Activated T-cell treated with anti-CD3 and anti-CD28 coated beads, Interleukin-2, amount 50 U/mL, for 24 hours (primary cell): ENCODE data around the gene LCN15.

Experiments
- DNase-seq: peaks from one replicate; pipeline ENCODE4 v3.0.0-alpha.2; 2020
- H3K27ac Mint-ChIP-seq: 2 replicates; pipeline ENCODE4 v1.8.0; 2020; ENCODE audit warnings: mild to moderate bottlenecking, mixed read lengths
- H3K27me3 Mint-ChIP-seq: 2 replicates; pipeline ENCODE4 v1.8.0; 2020; ENCODE audit warnings: mixed read lengths
- H3K36me3 Mint-ChIP-seq: 2 replicates; pipeline ENCODE4 v1.8.0; 2020; ENCODE audit warnings: low read depth, mixed read lengths
- H3K4me1 Mint-ChIP-seq: 2 replicates; pipeline ENCODE4 v1.8.0; 2020; ENCODE audit warnings: low read depth, mixed read lengths
- H3K4me3 Mint-ChIP-seq: 2 replicates; pipeline ENCODE4 v1.8.0; 2020; ENCODE audit warnings: mild to moderate bottlenecking, moderate library complexity, mixed read lengths
- H3K9me3 Mint-ChIP-seq: 2 replicates; pipeline ENCODE4 v1.8.0; 2020; ENCODE audit warnings: mixed read lengths

Gene LCN15

GRCh38 chr9:136735812-136736480 lies 28.4 kb downstream of the LCN15 start:
- H3K36me3 Mint-ChIP-seq, result no peaks in the 10 kb centered on the region
- H3K27me3 Mint-ChIP-seq, result no peaks in the 10 kb centered on the region
- DNase-seq, result no peak
- H3K27ac Mint-ChIP-seq, result no peak overlapping the region
- H3K4me3 Mint-ChIP-seq, result no peak overlapping the region
- peaks cover 14% of the 10 kb centered on the region for H3K4me1 Mint-ChIP-seq
- H3K9me3 Mint-ChIP-seq, result no peaks in the 10 kb centered on the region

- H3K4me1 Mint-ChIP-seq, result peaks cover 12% of the 10 kb centered on the region
- no peaks in the 10 kb centered on the region for H3K36me3 Mint-ChIP-seq
- no peak overlapping the region for H3K27ac Mint-ChIP-seq
- no peak for DNase-seq
- H3K27me3 Mint-ChIP-seq, result no peaks in the 10 kb centered on the region
- H3K4me3 Mint-ChIP-seq, result no peak overlapping the region
- H3K9me3 Mint-ChIP-seq, result no peaks in the 10 kb centered on the region
Measured at GRCh38 chr9:136734837-136735496, 29.4 kb downstream of the LCN15 start.

DNA sequence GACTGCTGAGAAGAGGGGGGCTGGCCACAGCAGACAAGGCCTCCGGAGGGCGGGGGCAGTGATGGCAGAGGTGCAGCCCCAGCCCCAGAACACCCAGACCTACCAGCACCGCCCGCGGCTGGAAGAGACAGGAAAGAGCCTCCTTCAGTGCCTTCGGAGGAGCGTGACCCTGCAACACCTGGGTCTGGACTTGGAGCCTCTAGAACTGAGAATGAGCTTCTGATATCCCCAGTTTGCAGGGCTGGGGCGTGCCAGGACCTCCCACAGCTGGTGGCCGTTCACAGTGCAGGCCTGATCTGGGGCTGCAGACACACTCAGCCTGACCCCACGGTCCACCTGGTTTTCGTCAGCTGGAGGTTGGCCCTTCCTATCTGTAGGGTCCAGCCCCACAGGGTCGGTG lies 30.7 kb downstream of the LCN15 start:
- no peaks in the 10 kb centered on the region for H3K27me3 Mint-ChIP-seq
- peaks cover 19% of the 10 kb centered on the region for H3K4me1 Mint-ChIP-seq
- no peak overlapping the region for H3K4me3 Mint-ChIP-seq
- DNase-seq, result no peak
- H3K27ac Mint-ChIP-seq, result no peak overlapping the region
- no peaks in the 10 kb centered on the region for H3K9me3 Mint-ChIP-seq
- H3K36me3 Mint-ChIP-seq, result no peaks in the 10 kb centered on the region

GRCh38 chr9:136732444-136733178 lies 31.7 kb downstream of the LCN15 start:
- Mint-ChIP-seq H3K27me3 (no peaks in the 10 kb centered on the region), H3K27ac (no peak overlapping the region), H3K4me1 (peaks cover 19% of the 10 kb centered on the region)

GRCh38 chr9:136729926-136730325 lies 34.4 kb downstream of the LCN15 start:
- H3K4me3 Mint-ChIP-seq, result peak overlapping the region; percentile 71
- no peaks in the 10 kb centered on the region for H3K9me3 Mint-ChIP-seq
- H3K4me1 Mint-ChIP-seq, result peaks cover 37% of the 10 kb centered on the region
- H3K27me3 Mint-ChIP-seq, result no peaks in the 10 kb centered on the region
- H3K27ac Mint-ChIP-seq, result no peak overlapping the region
- H3K36me3 Mint-ChIP-seq, result peaks cover 28% of the 10 kb centered on the region
- no peak for DNase-seq

More at GRCh38 chr9:136732444-136733178, 31.7 kb downstream of the LCN15 start:
- Mint-ChIP-seq H3K9me3 (no peaks in the 10 kb centered on the region), H3K4me3 (no peak overlapping the region), H3K36me3 (peaks cover 1% of the 10 kb centered on the region)
- DNase-seq, result no peak

DNA sequence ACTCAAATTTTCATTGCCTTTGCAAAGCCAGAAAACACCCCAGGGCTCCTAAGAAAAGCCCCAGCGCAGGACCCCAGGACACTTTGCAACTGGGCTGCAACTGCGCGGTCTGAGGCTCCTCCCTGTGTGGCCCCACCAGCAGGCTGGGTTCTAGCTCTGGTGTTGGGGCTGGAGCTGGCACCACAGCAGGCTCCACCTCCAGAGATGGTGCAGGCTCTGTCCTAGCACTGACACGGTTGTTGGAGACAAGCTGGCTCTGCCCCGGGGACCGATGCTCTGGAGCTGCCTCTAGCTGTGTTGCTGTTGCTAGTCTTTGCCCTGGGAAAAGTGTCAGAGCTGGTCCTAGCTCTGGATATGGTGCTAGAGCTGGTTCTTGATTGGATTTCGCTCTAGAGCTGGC lies 35.2 kb downstream of the LCN15 start:
- no peak overlapping the region for H3K27ac Mint-ChIP-seq
- H3K9me3 Mint-ChIP-seq, result no peaks in the 10 kb centered on the region
- H3K4me1 Mint-ChIP-seq, result peaks cover 42% of the 10 kb centered on the region
- peaks cover 36% of the 10 kb centered on the region for H3K36me3 Mint-ChIP-seq
- DNase-seq, result no peak
- peak overlapping the region; percentile 71 for H3K4me3 Mint-ChIP-seq
- H3K27me3 Mint-ChIP-seq, result no peaks in the 10 kb centered on the region

DNA sequence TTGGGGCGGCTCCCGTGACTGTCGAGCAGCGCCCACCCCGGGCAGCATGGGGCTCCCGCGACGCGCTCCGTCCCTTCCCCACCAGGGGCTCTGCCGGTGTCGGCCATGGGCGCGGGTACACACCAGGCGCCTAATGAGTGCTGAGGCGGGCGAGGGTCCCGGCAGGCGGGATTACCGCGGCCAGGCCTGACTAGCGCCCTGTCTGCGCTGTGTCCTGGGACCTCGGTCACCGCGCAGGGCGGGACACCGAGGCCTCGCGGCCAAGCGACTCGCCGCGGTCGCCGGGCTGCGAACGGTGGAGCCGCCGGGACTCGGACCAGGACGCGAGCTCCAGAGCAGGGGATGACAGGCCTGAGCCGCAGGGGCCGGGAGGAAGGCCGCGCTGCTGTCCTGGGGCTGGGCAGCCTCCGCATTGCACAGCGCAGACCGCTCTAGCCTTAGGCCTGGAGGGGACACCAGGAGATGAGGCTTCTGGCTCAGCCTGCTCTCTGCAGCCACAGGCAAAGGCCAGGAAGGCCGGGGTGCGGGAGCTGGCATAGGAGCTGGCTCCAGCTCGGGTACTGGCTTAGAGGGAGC lies 35.7 kb downstream of the LCN15 start:
- peak; percentile 66 for DNase-seq
- peak overlapping the region; percentile 71 for H3K4me3 Mint-ChIP-seq
- H3K4me1 Mint-ChIP-seq, result peaks cover 47% of the 10 kb centered on the region
- H3K9me3 Mint-ChIP-seq, result no peaks in the 10 kb centered on the region
- no peak overlapping the region for H3K27ac Mint-ChIP-seq
- no peaks in the 10 kb centered on the region for H3K27me3 Mint-ChIP-seq
- H3K36me3 Mint-ChIP-seq, result peaks cover 41% of the 10 kb centered on the region

GRCh38 chr9:136728080-136728547 lies 36.2 kb downstream of the LCN15 start:
- H3K4me1 Mint-ChIP-seq, result peaks cover 49% of the 10 kb centered on the region
- no peaks in the 10 kb centered on the region for H3K27me3 Mint-ChIP-seq
- peak overlapping the region; percentile 98 for H3K4me3 Mint-ChIP-seq
- H3K36me3 Mint-ChIP-seq, result peaks cover 46% of the 10 kb centered on the region
- peak overlapping the region; percentile 99 for H3K27ac Mint-ChIP-seq
- no peaks in the 10 kb centered on the region for H3K9me3 Mint-ChIP-seq
- peak; percentile 98 for DNase-seq

DNA sequence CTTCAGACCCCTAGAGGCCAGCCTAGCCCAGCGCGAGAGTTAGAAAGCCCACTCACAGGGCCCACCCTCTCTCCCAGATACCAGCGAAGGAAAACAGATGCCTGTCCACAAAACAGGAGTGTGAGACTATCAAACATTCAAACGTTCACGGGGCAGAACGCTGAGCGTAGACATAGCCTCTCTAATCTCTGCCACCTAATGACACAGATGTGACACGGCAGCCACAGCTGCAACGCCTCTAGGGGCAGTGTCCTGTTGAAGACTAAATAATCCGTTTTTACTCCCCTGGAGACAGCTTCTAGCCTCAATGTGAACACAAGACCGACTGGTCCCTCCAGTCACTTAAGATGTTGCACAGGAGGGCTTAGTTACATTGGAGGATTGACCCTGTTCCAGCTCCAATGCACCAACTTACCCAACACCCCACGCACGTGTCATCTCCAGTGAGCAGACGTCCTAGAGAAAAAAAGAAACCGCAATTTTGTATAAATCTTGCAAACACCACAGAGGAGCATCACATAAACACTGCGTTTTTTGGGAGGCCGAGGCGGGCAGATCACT lies 37.6 kb downstream of the LCN15 start:
- no peaks in the 10 kb centered on the region for H3K9me3 Mint-ChIP-seq
- H3K36me3 Mint-ChIP-seq, result peaks cover 55% of the 10 kb centered on the region
- DNase-seq, result no peak
- H3K27me3 Mint-ChIP-seq, result no peaks in the 10 kb centered on the region
- peak overlapping the region; percentile 99 for H3K27ac Mint-ChIP-seq
- peak overlapping the region; percentile 98 for H3K4me3 Mint-ChIP-seq
- H3K4me1 Mint-ChIP-seq, result peaks cover 40% of the 10 kb centered on the region

DNA sequence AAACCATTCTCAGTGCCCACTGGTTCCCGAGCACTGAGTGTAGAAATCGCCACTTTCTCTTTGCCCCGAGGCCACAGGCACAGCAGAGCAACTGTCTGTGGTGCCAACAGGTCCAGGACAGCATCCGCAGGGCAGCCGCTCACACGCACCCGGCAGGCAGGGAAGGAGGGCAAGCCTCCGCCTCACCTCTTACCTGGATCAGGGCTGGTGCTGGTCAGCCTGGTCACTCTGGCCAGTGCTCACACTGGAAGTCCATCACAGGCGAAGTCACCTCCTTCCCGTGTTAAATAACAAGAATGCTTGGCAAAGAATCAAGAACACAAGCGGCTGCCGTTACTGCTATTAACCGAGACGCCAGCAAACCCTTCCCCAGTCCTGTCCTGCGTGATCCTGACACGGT lies 38.2 kb downstream of the LCN15 start:
- H3K4me3 Mint-ChIP-seq, result peak overlapping the region; percentile 98
- no peaks in the 10 kb centered on the region for H3K27me3 Mint-ChIP-seq
- H3K9me3 Mint-ChIP-seq, result no peaks in the 10 kb centered on the region
- peaks cover 59% of the 10 kb centered on the region for H3K36me3 Mint-ChIP-seq
- peaks cover 37% of the 10 kb centered on the region for H3K4me1 Mint-ChIP-seq
- DNase-seq, result no peak
- H3K27ac Mint-ChIP-seq, result peak overlapping the region; percentile 99

DNA sequence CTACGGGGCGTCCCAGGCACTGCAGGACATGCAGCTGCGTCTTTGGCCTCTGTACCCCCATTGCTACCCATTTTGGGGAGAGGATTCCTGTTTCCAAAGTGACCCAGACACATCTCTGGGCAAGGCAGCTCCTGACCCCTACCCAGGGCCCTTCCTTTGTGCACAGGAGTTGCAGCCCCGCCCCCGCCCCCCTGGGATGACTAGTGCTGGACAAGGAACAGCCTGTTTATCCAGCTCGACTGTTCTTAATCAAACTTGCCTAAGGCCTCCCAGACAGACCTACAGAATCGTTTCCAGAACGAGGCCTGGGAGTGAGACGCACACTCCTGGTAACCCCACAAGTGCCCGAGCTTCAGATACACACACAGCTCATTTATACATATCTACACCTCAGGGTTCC lies 38.7 kb downstream of the LCN15 start:
- Mint-ChIP-seq H3K27ac (peak overlapping the region; percentile 99), H3K4me1 (peaks cover 37% of the 10 kb centered on the region), H3K36me3 (peaks cover 62% of the 10 kb centered on the region), H3K9me3 (no peaks in the 10 kb centered on the region), H3K27me3 (no peaks in the 10 kb centered on the region), H3K4me3 (peak overlapping the region; percentile 98)
- DNase-seq, result no peak

GRCh38 chr9:136724772-136725171 lies 39.5 kb downstream of the LCN15 start:
- H3K4me1 Mint-ChIP-seq, result peaks cover 36% of the 10 kb centered on the region
- peaks cover 62% of the 10 kb centered on the region for H3K36me3 Mint-ChIP-seq
- H3K9me3 Mint-ChIP-seq, result no peaks in the 10 kb centered on the region
- peak overlapping the region; percentile 99 for H3K27ac Mint-ChIP-seq
- peak overlapping the region; percentile 98 for H3K4me3 Mint-ChIP-seq
- H3K27me3 Mint-ChIP-seq, result no peaks in the 10 kb centered on the region
- DNase-seq, result no peak

- Mint-ChIP-seq H3K36me3 (peaks cover 62% of the 10 kb centered on the region), H3K4me3 (peak overlapping the region; percentile 98), H3K27ac (peak overlapping the region; percentile 99), H3K4me1 (peaks cover 30% of the 10 kb centered on the region), H3K27me3 (no peaks in the 10 kb centered on the region), H3K9me3 (no peaks in the 10 kb centered on the region)
- no peak for DNase-seq
Measured at GRCh38 chr9:136723989-136724388, 40.3 kb downstream of the LCN15 start.

- peaks cover 62% of the 10 kb centered on the region for H3K36me3 Mint-ChIP-seq
Measured at GRCh38 chr9:136723362-136723976, 40.8 kb downstream of the LCN15 start.

More at GRCh38 chr9:136723362-136723976, 40.8 kb downstream of the LCN15 start:
- Mint-ChIP-seq H3K4me1 (peaks cover 30% of the 10 kb centered on the region), H3K4me3 (peak overlapping the region; percentile 98), H3K27ac (peak overlapping the region; percentile 99), H3K9me3 (no peaks in the 10 kb centered on the region), H3K27me3 (no peaks in the 10 kb centered on the region)
- DNase-seq, result no peak
